Panc1 (cell line): ENCODE data around the gene SUCLA2. TPM values are rescaled to one million over a fixed set of nuclear protein-coding genes. Genes with fewer than 3 reads are reported as not detected.

Source experiments
- ATAC-seq: fragments of 200-7000 bp; cut with Tn5 transposase; 2 replicates; pipeline ENCODE4 v1.9.1; 2020; ENCODE audit warnings: mild to moderate bottlenecking, moderate library complexity
- BruUV-seq: library from RNA; stranded (reverse); fragments of 400-500 nt; replicated peaks from 2 replicates; lab custom pipeline; 2021; lab: Mats Ljungman, UMichigan
- CTCF ChIA-PET: fragments of 300-600 bp; sonication (Branson Sonifier 250); formaldehyde crosslinking; loops from one replicate; lab custom pipeline; 2022; ENCODE audit warnings: antibody characterized with exemption; lab: Charles Lee
- POLR2A ChIA-PET: fragments of 300-600 bp; sonication (Branson Sonifier 250); formaldehyde crosslinking; loops from one replicate; lab custom pipeline; 2022; ENCODE audit warnings: antibody characterized with exemption; lab: Charles Lee
- DNase-seq: peaks from one replicate; pipeline ENCODE4 v3.0.0-alpha.2; 2010; ENCODE audit warnings: low read depth, low spot score
- H3K27ac ChIP-seq: 2 replicates; pipeline ENCODE4 v1.5.1; 2011; ENCODE audit warnings: mild to moderate bottlenecking, low read length, inconsistent platforms
- H3K27me3 ChIP-seq: fragments of 200-500 bp; sonication (Bioruptor generic); 2 replicates; pipeline ENCODE4 v1.6.0; 2014; ENCODE audit warnings: low read length, inconsistent platforms; ENCODE audit not compliant: control insufficient read depth, insufficient read depth
- H3K36me3 ChIP-seq: fragments of 200-500 bp; sonication (Bioruptor generic); 2 replicates; pipeline ENCODE4 v1.5.1; 2014; ENCODE audit warnings: inconsistent platforms, mild to moderate bottlenecking, low read length, moderate library complexity; ENCODE audit not compliant: control insufficient read depth, insufficient read depth
- H3K4me1 ChIP-seq: 2 replicates; pipeline ENCODE4 v1.5.1; 2011; ENCODE audit warnings: inconsistent platforms, mild to moderate bottlenecking, low read length, moderate library complexity; ENCODE audit not compliant: control insufficient read depth, insufficient read depth
- H3K4me3 ChIP-seq, 2 experiments: 2 replicates each; pipeline ENCODE4 v1.5.1; 2011 to 2012; ENCODE audit warnings: low read depth in 2 of 2, low read length in 2 of 2, mild to moderate bottlenecking in 2 of 2, inconsistent platforms in 1 of 2, moderate library complexity in 1 of 2
- H3K9me3 ChIP-seq: fragments of 200-500 bp; sonication (Bioruptor generic); 2 replicates; pipeline ENCODE4 v1.5.1; 2014; ENCODE audit warnings: low read depth, mild to moderate bottlenecking, inconsistent platforms, low read length, moderate library complexity; ENCODE audit not compliant: control insufficient read depth, insufficient read depth
- POLR2AphosphoS5 ChIP-seq: IDR thresholded peaks from 2 replicates; pipeline ENCODE4 v1.6.1; 2012; ENCODE audit warnings: mild to moderate bottlenecking, low read depth, low read length, moderate library complexity
- SIN3A ChIP-seq: IDR thresholded peaks from 2 replicates; pipeline ENCODE4 v1.6.1; 2012; ENCODE audit warnings: low read depth, mild to moderate bottlenecking, low read length, moderate library complexity, borderline replicate concordance; ENCODE audit not compliant: insufficient read depth
- TCF7L2 ChIP-seq: IDR thresholded peaks from 2 replicates; pipeline ENCODE4 v1.6.1; 2011; ENCODE audit warnings: mild to moderate bottlenecking, low read depth, low read length, inconsistent platforms
- in situ Hi-C: cut with HindIII; loops from 2 replicates; pipeline ENCODE4 v1.10.0; 2016; ENCODE audit warnings: low sequenced_read_pairs, low pct_unique_long_range_greater_than_20kb
- intact Hi-C: fragments of 100-400 bp; cut with micrococcal nuclease; formaldehyde crosslinking; loops from one replicate; pipeline ENCODE4 v1.10.0; 2022; ENCODE audit not compliant: unreplicated experiment
- total RNA-seq: library from RNA; stranded (reverse); gene quantifications from one replicate; pipeline ENCODE4 v1.2.1, GENCODE V29; 2021; ENCODE audit not compliant: unreplicated experiment
- TF ChIP-seq, protein P1 (sequence below): fragments of 450-650 bp; IDR thresholded peaks from 2 replicates; pipeline ENCODE4 v1.5.1; 2017; ENCODE audit warnings: mild to moderate bottlenecking
- TF ChIP-seq, protein P2 (sequence below), 2 experiments: IDR thresholded peaks; 2 replicates each; pipeline ENCODE4 v1.6.1; 2011 to 2012; ENCODE audit warnings: low read depth in 2 of 2, control low read depth in 1 of 2, low read length in 1 of 2, mild to moderate bottlenecking in 1 of 2, moderate library complexity in 1 of 2; ENCODE audit not compliant: insufficient read depth in 1 of 2

The SUCLA2 gene
- total RNA-seq, 1 experiment from 2014 or later = 28.1 TPM

DNA sequence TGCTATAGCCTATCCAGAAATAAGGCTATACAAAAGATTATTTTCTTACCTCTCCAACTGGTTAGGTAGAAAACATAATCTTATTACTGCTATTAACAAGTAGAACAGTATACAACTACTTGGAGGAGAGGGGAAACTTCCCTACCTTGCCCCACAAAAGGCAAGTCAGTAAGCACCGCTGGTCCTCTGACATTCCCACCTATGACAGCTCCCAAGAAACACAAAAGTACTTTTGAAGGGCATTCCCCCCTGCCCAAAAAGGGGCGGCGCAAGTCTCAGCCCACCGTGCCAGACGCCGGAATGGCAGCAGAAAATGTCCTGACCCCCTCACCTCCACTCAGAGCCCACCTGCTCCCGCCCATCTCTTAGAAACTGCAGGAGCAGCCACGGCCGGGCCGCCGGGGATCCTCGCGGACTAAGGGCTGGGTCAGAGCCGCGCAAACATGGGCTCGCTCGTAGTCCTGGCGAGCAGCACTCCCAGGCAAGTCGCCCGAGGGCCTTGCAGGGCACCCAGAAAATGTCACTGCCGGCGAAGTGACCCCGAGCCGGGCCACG lies 437 bp downstream of the SUCLA2 start:
- Histone ChIP-seq H3K4me3 (peak overlapping the region; percentile 82 to 93), H3K27me3 (no peaks in the 10 kb centered on the region), H3K9me3 (no peaks in the 10 kb centered on the region), H3K4me1 (no peaks in the 10 kb centered on the region), H3K36me3 (no peaks in the 10 kb centered on the region; the same call in 1 of the 2 replicates), H3K27ac (peak overlapping the region; percentile 78)
- ATAC-seq = peak; percentile 67
- ChIA-PET POLR2A (no interaction called here), CTCF (no interaction called here)
- intact Hi-C loops (no loop called here), in situ Hi-C loops (no loop called here)
- DNase-seq = no peak
- TF ChIP-seq, protein P1, sequence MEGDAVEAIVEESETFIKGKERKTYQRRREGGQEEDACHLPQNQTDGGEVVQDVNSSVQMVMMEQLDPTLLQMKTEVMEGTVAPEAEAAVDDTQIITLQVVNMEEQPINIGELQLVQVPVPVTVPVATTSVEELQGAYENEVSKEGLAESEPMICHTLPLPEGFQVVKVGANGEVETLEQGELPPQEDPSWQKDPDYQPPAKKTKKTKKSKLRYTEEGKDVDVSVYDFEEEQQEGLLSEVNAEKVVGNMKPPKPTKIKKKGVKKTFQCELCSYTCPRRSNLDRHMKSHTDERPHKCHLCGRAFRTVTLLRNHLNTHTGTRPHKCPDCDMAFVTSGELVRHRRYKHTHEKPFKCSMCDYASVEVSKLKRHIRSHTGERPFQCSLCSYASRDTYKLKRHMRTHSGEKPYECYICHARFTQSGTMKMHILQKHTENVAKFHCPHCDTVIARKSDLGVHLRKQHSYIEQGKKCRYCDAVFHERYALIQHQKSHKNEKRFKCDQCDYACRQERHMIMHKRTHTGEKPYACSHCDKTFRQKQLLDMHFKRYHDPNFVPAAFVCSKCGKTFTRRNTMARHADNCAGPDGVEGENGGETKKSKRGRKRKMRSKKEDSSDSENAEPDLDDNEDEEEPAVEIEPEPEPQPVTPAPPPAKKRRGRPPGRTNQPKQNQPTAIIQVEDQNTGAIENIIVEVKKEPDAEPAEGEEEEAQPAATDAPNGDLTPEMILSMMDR = no peak
- TF ChIP-seq, protein P2, sequence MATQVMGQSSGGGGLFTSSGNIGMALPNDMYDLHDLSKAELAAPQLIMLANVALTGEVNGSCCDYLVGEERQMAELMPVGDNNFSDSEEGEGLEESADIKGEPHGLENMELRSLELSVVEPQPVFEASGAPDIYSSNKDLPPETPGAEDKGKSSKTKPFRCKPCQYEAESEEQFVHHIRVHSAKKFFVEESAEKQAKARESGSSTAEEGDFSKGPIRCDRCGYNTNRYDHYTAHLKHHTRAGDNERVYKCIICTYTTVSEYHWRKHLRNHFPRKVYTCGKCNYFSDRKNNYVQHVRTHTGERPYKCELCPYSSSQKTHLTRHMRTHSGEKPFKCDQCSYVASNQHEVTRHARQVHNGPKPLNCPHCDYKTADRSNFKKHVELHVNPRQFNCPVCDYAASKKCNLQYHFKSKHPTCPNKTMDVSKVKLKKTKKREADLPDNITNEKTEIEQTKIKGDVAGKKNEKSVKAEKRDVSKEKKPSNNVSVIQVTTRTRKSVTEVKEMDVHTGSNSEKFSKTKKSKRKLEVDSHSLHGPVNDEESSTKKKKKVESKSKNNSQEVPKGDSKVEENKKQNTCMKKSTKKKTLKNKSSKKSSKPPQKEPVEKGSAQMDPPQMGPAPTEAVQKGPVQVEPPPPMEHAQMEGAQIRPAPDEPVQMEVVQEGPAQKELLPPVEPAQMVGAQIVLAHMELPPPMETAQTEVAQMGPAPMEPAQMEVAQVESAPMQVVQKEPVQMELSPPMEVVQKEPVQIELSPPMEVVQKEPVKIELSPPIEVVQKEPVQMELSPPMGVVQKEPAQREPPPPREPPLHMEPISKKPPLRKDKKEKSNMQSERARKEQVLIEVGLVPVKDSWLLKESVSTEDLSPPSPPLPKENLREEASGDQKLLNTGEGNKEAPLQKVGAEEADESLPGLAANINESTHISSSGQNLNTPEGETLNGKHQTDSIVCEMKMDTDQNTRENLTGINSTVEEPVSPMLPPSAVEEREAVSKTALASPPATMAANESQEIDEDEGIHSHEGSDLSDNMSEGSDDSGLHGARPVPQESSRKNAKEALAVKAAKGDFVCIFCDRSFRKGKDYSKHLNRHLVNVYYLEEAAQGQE (IDR thresholded peaks at IDR 0.05; ENCODE audit: insufficient read depth in 1 of 2, low read depth in 2 of 2, low read length in 1 of 2) = no peak
- TF ChIP-seq POLR2AphosphoS5 = no peak
- no peak for TF ChIP-seq SIN3A
- TF ChIP-seq TCF7L2 = no peak
- BruUV-seq = no TSS peak

DNA sequence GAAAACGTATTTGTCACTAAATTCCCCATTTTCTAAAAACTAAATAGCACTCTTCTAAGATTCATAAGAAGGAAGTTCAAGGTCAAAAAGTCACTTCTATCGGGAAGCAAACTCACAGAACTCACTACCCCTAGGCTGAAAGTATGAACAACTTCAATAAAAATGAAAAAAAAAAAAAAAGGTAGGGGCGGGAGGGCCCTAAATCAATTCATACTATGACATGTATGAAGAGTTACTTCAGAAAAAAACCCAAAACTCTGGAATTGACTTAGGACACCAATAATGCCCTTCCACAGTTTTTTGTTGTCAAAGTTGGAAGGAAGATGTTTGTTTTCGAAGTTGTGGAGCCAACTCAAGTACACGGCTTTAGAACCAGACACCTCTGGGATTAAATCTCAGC lies 1.1 kb downstream of the SUCLA2 start:
- intact Hi-C loops = no loop called here
- Histone ChIP-seq H3K4me1 (no peaks in the 10 kb centered on the region), H3K4me3 (peak overlapping the region; percentile 82 to 93), H3K27ac (peak overlapping the region; percentile 78), H3K36me3 (no peaks in the 10 kb centered on the region; the same call in none of the 2 replicates), H3K9me3 (no peaks in the 10 kb centered on the region), H3K27me3 (no peaks in the 10 kb centered on the region)
- BruUV-seq = no TSS peak
- DNase-seq = no peak
- CTCF ChIA-PET = no interaction called here
- in situ Hi-C loops = no loop called here
- POLR2A ChIA-PET = no interaction called here
- ATAC-seq = no peak
- TF ChIP-seq TCF7L2 (no peak), POLR2AphosphoS5 (no peak), SIN3A (no peak)
- TF ChIP-seq, protein P2 (IDR thresholded peaks at IDR 0.05; ENCODE audit: insufficient read depth in 1 of 2, low read depth in 2 of 2, low read length in 1 of 2) = no peak
- TF ChIP-seq, protein P1 = no peak
